ENCODE measurements around the gene PNPO. TPM values are rescaled to one million over a fixed set of nuclear protein-coding genes. Genes with fewer than 3 reads are reported as not detected.
A peak's percentile ranks its signal among the peaks of the same experiment; 100 is the strongest.

PNPO gene
- total and polyA plus RNA-seq, 2 of the 8 experiments (the other 6 are each of a cell fraction or from before 2014, with no cell fraction given), result 7.0 to 8.1 TPM

GRCh38 chr17:47990962-47991731 is 49.8 kb downstream of the PNPO start:
- Histone ChIP-seq H4K20me1 (replicated peaks in 1 of 2; ENCODE audit: control insufficient read depth in 1 of 2, insufficient read depth in 2 of 2, low read length in 2 of 2) (no peaks in the 10 kb centered on the region), H2AK5ac (ENCODE audit: low read depth, low read length) (peak overlapping the region; percentile 11; the same call in 1 of the 2 replicates), H2AFZ (ENCODE audit: low read length) (peak overlapping the region; percentile 13; the same call in 1 of the 2 replicates), H3K18ac (ENCODE audit: extremely low read depth, low read length) (peak overlapping the region; percentile 99), H3K27me3 (replicated peaks in 1 of 4; ENCODE audit: control insufficient read depth in 3 of 4, extremely low read depth in 1 of 4, insufficient read depth in 3 of 4, low read length in 3 of 4) (no peaks in the 10 kb centered on the region), H4K5ac (ENCODE audit: insufficient read length, low read depth, low read length) (peak overlapping the region; percentile 69), H4K91ac (replicated peaks; ENCODE audit: insufficient read length, low read length) (peak overlapping the region; percentile 87), H3K9me3 (ENCODE audit: insufficient read depth in 2 of 2, low read depth in 1 of 2, low read length in 1 of 2) (no peaks in the 10 kb centered on the region), H3K14ac (ENCODE audit: insufficient read length) (peak overlapping the region; percentile 2), H3K79me2 (ENCODE audit: control insufficient read depth in 1 of 2, insufficient read depth in 2 of 2, low read length in 2 of 2) (no peaks in the 10 kb centered on the region), H2BK15ac (ENCODE audit: low read length) (peak overlapping the region; percentile 55; the same call in 1 of the 2 replicates), H3K4me2 (ENCODE audit: insufficient read depth in 1 of 2, low read depth in 2 of 2, low read length in 2 of 2) (peak overlapping the region; percentile 36 to 43), H3K56ac (replicated peaks; ENCODE audit: insufficient read length, low read depth, low read length) (no peak overlapping the region), H3K4me1 (replicated peaks in 1 of 4; ENCODE audit: control insufficient read depth in 3 of 4, insufficient read depth in 4 of 4, low read length in 3 of 4) (peaks cover 21 to 39% (median 30%) of the 10 kb centered on the region in 4 experiments), H3K23me2 (ENCODE audit: low read depth, low read length) (no peaks in the 10 kb centered on the region), H3K4me3 (ENCODE audit: extremely low read depth in 1 of 4, insufficient read depth in 2 of 4, low read depth in 3 of 4, low read length in 4 of 4) (peak overlapping the region in 2 of 4 experiments; percentile 11 to 44; a peak in 4 of 8 replicates), H2BK5ac (ENCODE audit: low read depth, low read length) (peak overlapping the region; percentile 40; the same call in 1 of the 2 replicates), H2BK120ac (replicated peaks; ENCODE audit: low read depth, low read length) (peak overlapping the region; percentile 75), H2BK12ac (ENCODE audit: low read depth, low read length) (peak overlapping the region; percentile 70; the same call in 1 of the 2 replicates), H3K27ac (ENCODE audit: low read depth, low read length) (no peak overlapping the region), H3K23ac (ENCODE audit: insufficient read length) (no peak overlapping the region), H3K79me1 (ENCODE audit: low read depth, low read length) (no peaks in the 10 kb centered on the region), H3K36me3 (ENCODE audit: control insufficient read depth in 2 of 4, insufficient read depth in 4 of 4, low read length in 3 of 4) (no peaks in the 10 kb centered on the region), H3K4ac (replicated peaks; ENCODE audit: insufficient read length, low read depth, low read length) (peak overlapping the region; percentile 30), H2BK20ac (ENCODE audit: low read length) (peak overlapping the region; percentile 97), H3K9ac (replicated peaks in 1 of 4; ENCODE audit: extremely low read depth in 1 of 4, low read depth in 3 of 4, low read length in 3 of 4) (no peak overlapping the region; a peak in 1 of 7 replicates), H4K8ac (ENCODE audit: extremely low read depth, insufficient read depth, low read length) (peak overlapping the region; percentile 60; the same call in 1 of the 2 replicates)
- WGBS, 2 experiments (ENCODE audit: extremely low coverage in 1 of 2, insufficient coverage in 1 of 2, insufficient read length in 1 of 2, insufficient replicate concordance in 2 of 2, low coverage in 1 of 2, low lambda C conversion rate in 2 of 2, missing lambda C conversion rate in 1 of 2), result 20% methylated on average over 14 of the region's 14 CpGs; no CpG with 5 or more reads in 1 of the 2 experiments
- DNase-seq (ENCODE audit: low read depth in 1 of 2, low spot score in 2 of 2) (peak in 1 of 2 experiments; percentile 67), FAIRE-seq (no peak)
- ChIA-PET CTCF (ENCODE audit: partially characterized antibody) (interaction anchor here (0.6 to 27.1 kb wide), 11 partner anchors 12 to 180 kb away, joined by 3 to 698 read pairs (median 5); partner anchors contain the start of gene CDK5RAP3), POLR2A (ENCODE audit: partially characterized antibody) (interaction anchor here (0.8 to 4.3 kb wide), 9 partner anchors 12 to 89 kb away, joined by 3 to 19 read pairs (median 3); partner anchors contain the start of gene CDK5RAP3)
- TF ChIP-seq POLR2AphosphoS5 (IDR thresholded peaks at IDR 0.05; ENCODE audit: low read depth, low read length) (no peak), CREB1 (IDR thresholded peaks at IDR 0.05) (no peak), TCF12 (IDR thresholded peaks at IDR 0.05; ENCODE audit: low read depth, low read length) (peak; percentile 71; the same call in 1 of the 2 replicates), HDAC6 (IDR thresholded peaks at IDR 0.05; ENCODE audit: low read depth, low read length) (no peak), CTBP2 (IDR thresholded peaks at IDR 0.05; ENCODE audit: borderline replicate concordance, insufficient read depth, insufficient read length, low read length) (peak; percentile 81), CTCF (IDR thresholded peaks at IDR 0.05; ENCODE audit: control extremely low read depth in 1 of 3, insufficient read depth in 1 of 3, low read depth in 1 of 3, low read length in 3 of 3) (no peak), SIN3A (conservative IDR thresholded peaks at IDR 0.05 in 1 of 2, IDR thresholded peaks at IDR 0.05 in 1 of 2; ENCODE audit: low read depth in 1 of 2, low read length in 2 of 2) (0 out of 4 replicates have a peak, but pooled peaks of 1 of the 2 experiments have one; percentile 53)

Data from H1 (cell line).